Aorta (tissue), 5 donors: ENCODE measurements around the gene PTPRQ. TPM values are rescaled to one million over a fixed set of nuclear protein-coding genes. Genes with fewer than 3 reads are reported as not detected.

Source experiments
- ATAC-seq: fragments of 200-7000 bp; cut with Tn5 transposase; one replicate; pipeline ENCODE4 v1.9.1; 2022; ENCODE audit warnings: moderate library complexity; ENCODE audit not compliant: low FRiP score
- DNase-seq, 2 donors: peaks; one replicate each; pipeline ENCODE4 v3.0.0-alpha.2; 2020
- H3K27ac ChIP-seq, 2 donors: one replicate each; pipeline ENCODE4 v1.5.1; 2013; ENCODE audit warnings: low read length in 2 of 2, mild to moderate bottlenecking in 2 of 2, moderate library complexity in 2 of 2, control low read depth in 1 of 2, inconsistent platforms in 1 of 2, low read depth in 1 of 2
- H3K27me3 ChIP-seq, 2 donors: one replicate each; pipeline ENCODE4 v1.6.1; 2013; ENCODE audit warnings: control low read depth in 1 of 2, low read length in 1 of 2, mild to moderate bottlenecking in 1 of 2, moderate library complexity in 1 of 2; ENCODE audit not compliant: insufficient read depth in 2 of 2, control insufficient read depth in 1 of 2
- H3K36me3 ChIP-seq, 2 donors: one replicate each; pipeline ENCODE4 v1.6.1; 2013; ENCODE audit warnings: control low read depth in 1 of 2, low read length in 1 of 2, mild to moderate bottlenecking in 1 of 2; ENCODE audit not compliant: insufficient read depth in 2 of 2, control insufficient read depth in 1 of 2
- H3K4me1 ChIP-seq, 2 donors: one replicate each; pipeline ENCODE4 v1.6.1; 2013; ENCODE audit warnings: low read length in 2 of 2, control low read depth in 1 of 2, mild to moderate bottlenecking in 1 of 2, moderate library complexity in 1 of 2; ENCODE audit not compliant: insufficient read depth in 2 of 2, control insufficient read depth in 1 of 2
- H3K4me3 ChIP-seq, 2 donors: one replicate each; pipeline ENCODE4 v1.5.1; 2013; ENCODE audit warnings: low read length in 2 of 2, control low read depth in 1 of 2, mild to moderate bottlenecking in 1 of 2
- H3K9me3 ChIP-seq: one replicate; pipeline ENCODE4 v1.6.1; 2013; ENCODE audit warnings: mild to moderate bottlenecking, low read length; ENCODE audit not compliant: control insufficient read depth
- WGBS, 2 donors: extraction: QIAGEN DNeasy Blood & Tissue Kit; methylation state at CpG; one replicate each; pipeline ENCODE4 v1.1.7; 2013; 5-methylcytosine and 5-hydroxymethylcytosine counted together
- intact Hi-C, 2 donors: fragments of 100-400 bp; cut with DNase I; formaldehyde crosslinking; loops; one replicate each; pipeline versions ENCODE4 v1.14.2 to v1.15.0; 2022
- polyA plus RNA-seq, 2 donors: library from polyadenylated mRNA; stranded (reverse); fragments of 200-250 nt; gene quantifications; one replicate each; pipeline ENCODE4 v1.2.3, GENCODE V29; 2013
- total RNA-seq, 2 donors: library from RNA; stranded (reverse); fragmentation: NEBNext Ultra II Directional; extraction: Animal tissue kit (Norgen Biotek cat#: 25700); gene quantifications; one replicate each; pipeline ENCODE4 v1.2.1, GENCODE V29; 2021
- donor health status: healthy with polysubstance abuse.
- donor health status: Bipolar disorder and iron deficiency.
- donor health status: DM: no; HTN: no; CAD: no.
- donor health status: DM: no; HTN: no; CAD: no.
- donor health status: DM: yes; HTN: yes; CAD: no.

PTPRQ gene
- total and polyA plus RNA-seq, 4 donors, result 0.08 to 10.3 (median 2.2) TPM; not detected in 1

GRCh38 chr12:80485222-80485987 lies 41.4 kb downstream of the PTPRQ start:
- H3K27ac ChIP-seq, result no peak overlapping the region
- DNase-seq, result no peak
- H3K4me3 ChIP-seq, result no peak overlapping the region
- no peak for ATAC-seq
- H3K9me3 ChIP-seq, result no peaks in the 10 kb centered on the region
- WGBS, 2 donors, result 85 to 86% methylated on average over 5 of the region's 5 CpGs
- H3K36me3 ChIP-seq, result no peaks in the 10 kb centered on the region
- intact Hi-C loops, result no loop called here
- H3K4me1 ChIP-seq, result no peaks in the 10 kb centered on the region
- no peaks in the 10 kb centered on the region for H3K27me3 ChIP-seq

GRCh38 chr12:80490329-80490728 lies 46.3 kb downstream of the PTPRQ start:
- intact Hi-C loops, result no loop called here
- WGBS, 2 donors, result 80 to 81% methylated on average over 2 of the region's 2 CpGs
- no peak overlapping the region for H3K27ac ChIP-seq
- no peaks in the 10 kb centered on the region for H3K36me3 ChIP-seq
- H3K4me1 ChIP-seq, result no peaks in the 10 kb centered on the region
- H3K27me3 ChIP-seq, result no peaks in the 10 kb centered on the region
- no peaks in the 10 kb centered on the region for H3K9me3 ChIP-seq
- no peak overlapping the region for H3K4me3 ChIP-seq
- no peak for ATAC-seq
- no peak for DNase-seq

GRCh38 chr12:80491166-80491565 lies 47.1 kb downstream of the PTPRQ start:
- H3K9me3 ChIP-seq, result no peaks in the 10 kb centered on the region
- no peaks in the 10 kb centered on the region for H3K36me3 ChIP-seq
- H3K27ac ChIP-seq, result no peak overlapping the region
- H3K27me3 ChIP-seq, result no peaks in the 10 kb centered on the region
- ATAC-seq (no peak), DNase-seq (no peak)
- intact Hi-C loops, result no loop called here
- no peaks in the 10 kb centered on the region for H3K4me1 ChIP-seq
- no peak overlapping the region for H3K4me3 ChIP-seq

GRCh38 chr12:80493466-80493865 lies 49.4 kb downstream of the PTPRQ start:
- Histone ChIP-seq H3K27me3 (no peaks in the 10 kb centered on the region), H3K27ac (no peak overlapping the region), H3K9me3 (no peaks in the 10 kb centered on the region), H3K4me1 (no peaks in the 10 kb centered on the region), H3K4me3 (no peak overlapping the region), H3K36me3 (no peaks in the 10 kb centered on the region)
- ATAC-seq, result no peak
- WGBS, 2 donors, result 89% methylated on average over 2 of the region's 2 CpGs
- intact Hi-C loops, result no loop called here
- DNase-seq, result no peak

- Histone ChIP-seq H3K27me3 (no peaks in the 10 kb centered on the region), H3K4me3 (no peak overlapping the region), H3K36me3 (no peaks in the 10 kb centered on the region), H3K9me3 (no peaks in the 10 kb centered on the region), H3K4me1 (no peaks in the 10 kb centered on the region), H3K27ac (no peak overlapping the region)
- no peak for ATAC-seq
- DNase-seq, result no peak
- intact Hi-C loops, result no loop called here
- 81 to 85% methylated on average over 1 of the region's 1 CpG for WGBS, 2 donors
These were observed 50.8 kb downstream of the PTPRQ start for GRCh38 chr12:80494836-80495235.

GRCh38 chr12:80498059-80498728 lies 54.2 kb downstream of the PTPRQ start:
- no peaks in the 10 kb centered on the region for H3K4me1 ChIP-seq
- H3K27me3 ChIP-seq, result no peaks in the 10 kb centered on the region
- 41 to 43% methylated on average over 2 of the region's 2 CpGs for WGBS, 2 donors
- H3K4me3 ChIP-seq, result no peak overlapping the region
- intact Hi-C loops, result no loop called here
- DNase-seq, result no peak
- H3K27ac ChIP-seq, result no peak overlapping the region
- no peak for ATAC-seq
- H3K9me3 ChIP-seq, result no peaks in the 10 kb centered on the region
- no peaks in the 10 kb centered on the region for H3K36me3 ChIP-seq

GRCh38 chr12:80504389-80505163 lies 60.5 kb downstream of the PTPRQ start:
- ATAC-seq (no peak), DNase-seq (no peak)
- Histone ChIP-seq H3K27ac (no peak overlapping the region), H3K36me3 (no peaks in the 10 kb centered on the region), H3K27me3 (no peaks in the 10 kb centered on the region), H3K4me1 (no peaks in the 10 kb centered on the region), H3K4me3 (no peak overlapping the region), H3K9me3 (no peaks in the 10 kb centered on the region)
- 65 to 88% methylated on average over 2 of the region's 2 CpGs for WGBS, 2 donors
- intact Hi-C loops, result no loop called here

GRCh38 chr12:80509781-80510556 lies 65.9 kb downstream of the PTPRQ start:
- H3K27me3 ChIP-seq, result no peaks in the 10 kb centered on the region
- H3K4me3 ChIP-seq, result no peak overlapping the region
- intact Hi-C loops, result no loop called here
- no peak for DNase-seq
- H3K4me1 ChIP-seq, result no peaks in the 10 kb centered on the region
- WGBS, 2 donors, result 59 to 60% methylated on average over 1 of the region's 1 CpG
- H3K9me3 ChIP-seq, result no peaks in the 10 kb centered on the region
- no peak for ATAC-seq
- no peak overlapping the region for H3K27ac ChIP-seq
- H3K36me3 ChIP-seq, result no peaks in the 10 kb centered on the region
